AG04449 (cell line): ENCODE measurements around the gene RPS10.

ENCODE experiments used
- CTCF ChIA-PET: fragments of 350-600 bp; formaldehyde crosslinking; extraction: SDS; loops from one replicate; lab custom pipeline; 2021; ENCODE audit warnings: antibody characterized with exemption; lab: Yijun Ruan, JAX
- POLR2A ChIA-PET: fragments of 400-600, 350-600 bp; formaldehyde crosslinking; extraction: SDS; loops from one replicate; lab custom pipeline; 2020; ENCODE audit warnings: antibody characterized with exemption, inconsistent platforms; lab: Yijun Ruan, JAX
- DNase-seq: peaks from one replicate; pipeline ENCODE4 v3.0.0-alpha.2; 2010; ENCODE audit warnings: low read depth, low spot score
- H3K4me3 ChIP-seq: 2 replicates; pipeline ENCODE4 v1.5.1; 2011; ENCODE audit warnings: low read depth, mild to moderate bottlenecking, control low read depth, low read length
- CTCF ChIP-seq: IDR thresholded peaks from one replicate; pipeline ENCODE4 v1.5.1; 2011; ENCODE audit warnings: mild to moderate bottlenecking, moderate library complexity, low read length, control low read depth, inconsistent platforms; ENCODE audit not compliant: insufficient read depth; ENCODE audit errors: missing control alignments

Gene RPS10

DNA sequence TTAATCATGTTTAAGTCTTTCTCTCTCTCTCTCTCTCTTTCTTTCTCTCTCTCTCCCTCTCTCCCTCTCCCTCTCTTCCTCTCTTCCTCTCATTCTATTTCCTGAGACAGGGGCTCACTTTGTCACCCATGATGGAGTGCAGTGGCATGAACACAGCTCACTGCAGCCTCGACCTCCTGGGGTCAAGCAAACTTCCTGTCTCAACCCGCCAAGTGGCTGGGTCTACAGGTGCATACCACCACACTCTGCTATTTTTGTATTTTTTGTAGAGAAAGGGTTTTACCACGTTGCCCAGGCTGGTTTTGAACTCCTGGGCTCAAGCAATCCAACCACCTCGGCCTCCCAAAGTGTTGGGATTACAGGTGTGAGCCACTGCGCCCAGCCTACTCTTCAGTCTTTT lies 15.7 kb upstream of the RPS10 start:
- CTCF ChIA-PET = no interaction called here
- TF ChIP-seq CTCF = no peak
- POLR2A ChIA-PET = no interaction called here
- no peak for DNase-seq
- H3K4me3 ChIP-seq = no peak overlapping the region

GRCh38 chr6:34439442-34439841 lies 13.6 kb upstream of the RPS10 start:
- TF ChIP-seq CTCF = no peak
- ChIA-PET CTCF (no interaction called here), POLR2A (no interaction called here)
- DNase-seq = no peak
- no peak overlapping the region for H3K4me3 ChIP-seq

DNA sequence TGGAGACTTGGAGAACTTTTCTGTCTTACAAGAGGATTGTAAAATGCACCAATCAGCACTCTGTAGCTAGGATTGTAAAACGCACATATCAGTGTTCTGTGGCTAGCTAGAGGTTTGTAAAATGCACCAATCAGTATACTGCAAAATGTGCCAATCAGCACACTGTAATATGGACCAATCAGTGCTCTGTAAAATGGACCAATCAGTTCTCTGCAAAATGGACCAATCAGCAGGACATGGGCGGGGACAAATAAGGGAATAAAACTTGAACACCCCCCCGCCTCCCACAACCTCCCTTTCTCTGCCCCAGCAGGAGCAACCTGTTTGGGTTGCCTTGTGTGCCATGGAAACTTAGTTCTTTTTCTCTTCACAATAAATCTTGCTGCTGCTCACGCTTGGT lies 12.8 kb upstream of the RPS10 start:
- DNase-seq = no peak
- CTCF ChIA-PET = no interaction called here
- POLR2A ChIA-PET = no interaction called here
- TF ChIP-seq CTCF = no peak
- H3K4me3 ChIP-seq = no peak overlapping the region

DNA sequence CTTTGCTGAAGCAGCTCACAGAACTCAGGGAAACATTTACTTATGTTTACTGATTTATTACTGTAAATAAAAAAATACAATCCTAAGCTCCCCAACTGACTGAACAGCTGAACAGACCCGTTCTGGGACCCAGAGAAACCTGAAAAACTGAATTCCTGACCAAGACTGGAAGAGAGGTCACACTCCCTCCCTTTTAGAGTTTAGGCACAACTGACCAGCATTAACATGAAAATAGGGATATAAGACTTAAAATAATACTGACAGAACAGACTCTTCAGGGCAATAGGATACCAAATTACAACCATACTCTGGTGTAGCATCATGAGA lies 11.7 kb upstream of the RPS10 start:
- DNase-seq = no peak
- no peak for TF ChIP-seq CTCF
- ChIA-PET POLR2A (no interaction called here), CTCF (no interaction called here)
- H3K4me3 ChIP-seq = no peak overlapping the region

DNA sequence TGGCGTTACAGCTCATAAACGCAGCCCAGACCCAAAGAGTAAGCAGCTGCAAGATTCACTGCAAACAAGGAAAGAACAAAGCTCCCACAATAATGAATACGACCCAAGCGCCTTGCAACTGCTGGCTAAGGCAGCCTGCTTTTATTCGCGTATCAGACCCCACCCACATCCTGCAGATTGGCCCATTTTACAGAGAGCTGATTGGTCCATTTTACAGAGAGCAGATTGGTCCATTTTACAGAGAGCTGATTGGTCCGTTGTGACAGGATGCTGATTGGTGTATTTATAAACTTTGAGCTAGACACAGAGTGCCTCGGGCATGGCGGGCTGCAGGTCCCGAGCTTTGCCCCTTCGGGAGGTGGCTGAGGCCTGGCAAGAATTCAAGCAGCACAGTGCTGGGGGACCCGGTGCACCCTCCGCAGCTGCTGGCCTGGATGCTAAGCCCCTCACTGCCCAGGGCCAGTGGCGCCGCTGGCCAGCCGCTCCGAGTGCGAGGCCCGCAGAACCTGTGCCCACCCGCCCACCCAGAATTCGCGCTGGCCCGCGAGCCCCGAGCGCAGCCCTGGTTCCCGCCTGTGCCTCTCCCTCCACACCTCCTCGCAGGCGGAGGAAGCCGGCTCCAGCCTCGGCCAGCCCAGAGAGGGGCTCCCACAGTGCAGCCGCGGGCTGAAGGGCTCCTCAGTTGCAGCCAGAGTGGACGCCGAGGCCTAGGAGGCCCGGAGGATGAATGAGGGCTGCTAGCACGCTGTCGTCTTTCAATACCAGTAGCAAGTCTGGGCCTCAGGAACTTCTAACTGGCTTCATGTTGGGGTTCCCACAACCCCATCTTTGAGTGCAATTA lies 11.2 kb upstream of the RPS10 start:
- no peak for TF ChIP-seq CTCF
- DNase-seq = no peak
- no peak overlapping the region for H3K4me3 ChIP-seq
- ChIA-PET CTCF (interaction anchor here (1.4 kb wide), 1 partner anchor 188 kb away, joined by 5 read pairs; the partner anchor contains the start of gene SMIM29), POLR2A (interaction anchor here (1.5 kb wide), 1 partner anchor 11 kb away, joined by 6 read pairs; the partner anchor contains the start of gene RPS10)

DNA sequence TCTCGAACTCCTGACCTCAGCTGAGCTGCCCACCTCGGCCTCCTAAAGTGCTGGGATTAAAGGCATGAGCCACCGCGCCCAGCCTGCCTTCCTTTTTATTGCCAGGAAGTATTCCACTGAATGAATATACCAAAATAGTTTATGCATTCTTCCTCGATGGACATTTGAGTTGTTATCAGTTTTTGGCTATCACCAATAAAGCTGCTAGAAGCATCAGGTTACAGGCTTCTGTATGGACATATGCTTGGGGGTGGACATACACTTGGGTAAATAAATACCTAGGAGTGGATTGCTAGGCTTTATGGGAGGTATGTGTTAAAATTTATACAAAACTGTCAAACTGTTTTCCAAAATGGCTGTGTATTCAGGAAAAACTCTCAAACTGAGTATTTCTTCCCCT lies 10.0 kb upstream of the RPS10 start:
- CTCF ChIA-PET = interaction anchor here (1.4 kb wide), 1 partner anchor 187 kb away, joined by 5 read pairs; the partner anchor contains the start of gene SMIM29
- no peak overlapping the region for H3K4me3 ChIP-seq
- DNase-seq = no peak
- TF ChIP-seq CTCF = no peak
- POLR2A ChIA-PET = interaction anchor here (1.5 kb wide), 1 partner anchor 10 kb away, joined by 6 read pairs; the partner anchor contains the start of gene RPS10
